Measurements from ENCODE around the gene ST6GAL1.
"Not testable (repeated sequence)": the region's sequence is repeated elsewhere in the genome, so short reads cannot be mapped to it uniquely, and the experiment has no call there.

Gene ST6GAL1

GRCh38 chr3:187054433-187054832, 124.1 kb downstream of the ST6GAL1 start:
- not testable (repeated sequence) for DNase-seq

- not testable (repeated sequence) for DNase-seq
Observed at GRCh38 chr3:187057803-187058202, 127.5 kb downstream of the ST6GAL1 start.

GRCh38 chr3:187061748-187062147, 131.4 kb downstream of the ST6GAL1 start:
- no peak for DNase-seq

- no peak for DNase-seq
Observed at GRCh38 chr3:187062526-187063177, 132.3 kb downstream of the ST6GAL1 start.

GRCh38 chr3:187063286-187064121, 133.2 kb downstream of the ST6GAL1 start:
- DNase-seq, result no peak

- no peak for DNase-seq
Observed at GRCh38 chr3:187064210-187065115, 134.1 kb downstream of the ST6GAL1 start.

- no peak for DNase-seq
Observed at GRCh38 chr3:187066228-187066995, 136.1 kb downstream of the ST6GAL1 start.

GRCh38 chr3:187068787-187069186, 138.5 kb downstream of the ST6GAL1 start:
- DNase-seq, result no peak

GRCh38 chr3:187069857-187070516, 139.7 kb downstream of the ST6GAL1 start:
- DNase-seq, result no peak

- DNase-seq, result no peak
Observed at GRCh38 chr3:187072102-187072501, 141.8 kb downstream of the ST6GAL1 start.

- no peak for DNase-seq
Observed at GRCh38 chr3:187072511-187072910, 142.2 kb downstream of the ST6GAL1 start.

GRCh38 chr3:187073581-187074098, 143.3 kb downstream of the ST6GAL1 start:
- DNase-seq, result no peak

- no peak for DNase-seq
Observed at GRCh38 chr3:187074846-187075245, 144.5 kb downstream of the ST6GAL1 start.

GRCh38 chr3:187076297-187076696, 146.0 kb downstream of the ST6GAL1 start:
- no peak for DNase-seq

- no peak for DNase-seq
Observed at GRCh38 chr3:187077085-187077484, 146.8 kb downstream of the ST6GAL1 start.

- no peak for DNase-seq
Observed at GRCh38 chr3:187077537-187077936, 147.2 kb downstream of the ST6GAL1 start.

GRCh38 chr3:187079090-187080022, 149.0 kb downstream of the ST6GAL1 start:
- no peak for DNase-seq

- DNase-seq, result no peak
Observed at GRCh38 chr3:187080799-187081450, 150.6 kb downstream of the ST6GAL1 start.

GRCh38 chr3:187082758-187083375, 152.5 kb downstream of the ST6GAL1 start:
- DNase-seq, result no peak

Measured in NCI-H2227 treated with DMSO at 0.1 percent for 48 hours (cell line).